ENCODE measurements around the gene TLE7. TPM values are rescaled to one million over a fixed set of nuclear protein-coding genes. Genes with fewer than 3 reads are reported as not detected.

TLE7 gene
- total and polyA plus RNA-seq, 2 of the 4 experiments (the other 2 are of a cell fraction) = not detected

DNA sequence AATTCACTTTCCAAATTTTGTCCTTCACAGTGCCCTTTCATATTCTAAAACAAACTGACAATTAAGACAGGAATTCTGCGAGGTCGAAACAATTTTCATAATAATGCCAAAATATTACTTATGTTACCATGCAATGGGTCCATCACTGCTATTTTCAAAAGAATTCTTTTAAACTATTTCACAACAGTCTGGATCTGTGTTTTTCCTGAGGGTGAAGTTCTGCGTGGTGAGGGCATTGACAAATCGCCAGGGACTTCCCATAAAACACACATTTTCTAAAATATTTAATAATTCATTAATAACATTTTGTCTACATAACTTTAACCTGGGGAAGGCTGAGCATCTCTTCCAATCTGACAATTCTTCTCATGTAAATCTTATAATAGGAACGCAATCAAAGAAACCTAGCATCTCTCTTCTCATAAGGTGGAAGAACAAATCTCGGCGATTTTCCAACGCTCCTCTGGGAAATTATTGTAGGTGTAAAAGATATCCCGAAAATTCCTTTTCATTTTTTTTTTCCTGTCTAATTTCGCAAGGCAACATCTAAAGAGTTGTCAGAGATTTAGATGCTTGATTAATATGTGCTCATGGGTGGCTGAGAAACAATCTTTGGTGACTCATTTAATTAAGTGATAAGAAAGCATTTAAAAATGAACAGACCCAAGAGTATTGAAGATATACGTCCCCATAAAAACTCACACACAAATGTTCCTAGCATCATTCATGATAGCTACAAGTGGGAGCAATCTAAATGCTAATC lies 41.9 kb downstream of the TLE7 start:
- Histone ChIP-seq H3K4me1 (ENCODE audit: control insufficient read depth, insufficient read depth, low read length) (no peaks in the 10 kb centered on the region), H3K4me3 (ENCODE audit: insufficient read depth, low read depth, low read length) (no peak overlapping the region), H3K79me1 (ENCODE audit: low read depth in 1 of 2, low read length in 2 of 2) (no peaks in the 10 kb centered on the region), H2AK5ac (ENCODE audit: low read depth, low read length) (no peak overlapping the region), H2BK15ac (ENCODE audit: low read depth, low read length) (no peak overlapping the region), H3K9me1 (ENCODE audit: insufficient read depth, low read length) (no peaks in the 10 kb centered on the region), H3K4me2 (ENCODE audit: low read depth, low read length) (no peak overlapping the region), H3K9me3 (ENCODE audit: control insufficient read depth, insufficient read depth, low read length) (no peaks in the 10 kb centered on the region), H2AK9ac (replicated peaks; ENCODE audit: low read depth, low read length, poor library complexity) (no peak overlapping the region), H2BK5ac (ENCODE audit: low read depth, low read length, poor library complexity, severe bottlenecking) (no peak overlapping the region), H3K27me3 (ENCODE audit: control insufficient read depth, insufficient read depth, low read length) (peaks cover 2% of the 10 kb centered on the region), H4K91ac (ENCODE audit: insufficient read depth, low read depth, low read length) (no peak overlapping the region), H3K18ac (ENCODE audit: low read depth, low read length) (no peak overlapping the region), H3K23ac (ENCODE audit: low read depth, low read length) (no peak overlapping the region), H3K14ac (replicated peaks; ENCODE audit: low read depth, low read length) (no peak overlapping the region), H4K20me1 (ENCODE audit: insufficient read depth, low read length) (no peaks in the 10 kb centered on the region), H4K5ac (ENCODE audit: low read depth, low read length) (no peak overlapping the region), H3K36me3 (ENCODE audit: control insufficient read depth, insufficient read depth, low read length) (no peaks in the 10 kb centered on the region), H4K8ac (ENCODE audit: low read depth in 2 of 2, low read length in 2 of 2) (no peak overlapping the region), H3K56ac (ENCODE audit: extremely low read depth, insufficient read depth, low read length) (no peak overlapping the region), H3K27ac (ENCODE audit: insufficient read depth, low read length) (no peak overlapping the region), H3K4ac (ENCODE audit: low read depth, low read length) (no peak overlapping the region), H2AFZ (replicated peaks; ENCODE audit: low read length, poor library complexity) (no peak overlapping the region), H2BK20ac (ENCODE audit: low read depth, low read length) (no peak overlapping the region), H2BK120ac (ENCODE audit: low read depth, low read length) (no peak overlapping the region), H3K9ac (ENCODE audit: low read depth, low read length) (no peak overlapping the region)
- ChIA-PET CTCF (no interaction called here), POLR2A (ENCODE audit: unreplicated experiment) (no interaction called here)
- no CpG with 5 or more reads among the region's 11 CpGs for WGBS, 2 experiments (ENCODE audit: extremely low coverage in 2 of 2, insufficient read length in 1 of 2)
- ATAC-seq (ENCODE audit: low read depth) (no peak), DNase-seq (no peak)
- TF ChIP-seq CHD1 (IDR thresholded peaks at IDR 0.05; ENCODE audit: low read depth, low read length) (no peak), NFE2L2 (IDR thresholded peaks at IDR 0.05; ENCODE audit: low read depth, low read length) (no peak), MXI1 (IDR thresholded peaks at IDR 0.05; ENCODE audit: borderline replicate concordance, low read depth, low read length) (no peak), FOS (IDR thresholded peaks at IDR 0.05; ENCODE audit: low read depth, low read length) (no peak), MAZ (IDR thresholded peaks at IDR 0.05; ENCODE audit: borderline replicate concordance, low read depth, low read length) (no peak), POLR2A (IDR thresholded peaks at IDR 0.05; ENCODE audit: low read depth, low read length) (no peak), CEBPB (IDR thresholded peaks at IDR 0.05; ENCODE audit: low read depth, low read length) (no peak)
- TF ChIP-seq, protein P1, sequence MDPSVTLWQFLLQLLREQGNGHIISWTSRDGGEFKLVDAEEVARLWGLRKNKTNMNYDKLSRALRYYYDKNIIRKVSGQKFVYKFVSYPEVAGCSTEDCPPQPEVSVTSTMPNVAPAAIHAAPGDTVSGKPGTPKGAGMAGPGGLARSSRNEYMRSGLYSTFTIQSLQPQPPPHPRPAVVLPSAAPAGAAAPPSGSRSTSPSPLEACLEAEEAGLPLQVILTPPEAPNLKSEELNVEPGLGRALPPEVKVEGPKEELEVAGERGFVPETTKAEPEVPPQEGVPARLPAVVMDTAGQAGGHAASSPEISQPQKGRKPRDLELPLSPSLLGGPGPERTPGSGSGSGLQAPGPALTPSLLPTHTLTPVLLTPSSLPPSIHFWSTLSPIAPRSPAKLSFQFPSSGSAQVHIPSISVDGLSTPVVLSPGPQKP (IDR thresholded peaks at IDR 0.05; ENCODE audit: borderline replicate concordance, low read depth, low read length) = no peak
- TF ChIP-seq, protein P2, sequence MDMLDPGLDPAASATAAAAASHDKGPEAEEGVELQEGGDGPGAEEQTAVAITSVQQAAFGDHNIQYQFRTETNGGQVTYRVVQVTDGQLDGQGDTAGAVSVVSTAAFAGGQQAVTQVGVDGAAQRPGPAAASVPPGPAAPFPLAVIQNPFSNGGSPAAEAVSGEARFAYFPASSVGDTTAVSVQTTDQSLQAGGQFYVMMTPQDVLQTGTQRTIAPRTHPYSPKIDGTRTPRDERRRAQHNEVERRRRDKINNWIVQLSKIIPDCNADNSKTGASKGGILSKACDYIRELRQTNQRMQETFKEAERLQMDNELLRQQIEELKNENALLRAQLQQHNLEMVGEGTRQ (IDR thresholded peaks at IDR 0.05; ENCODE audit: low read depth, low read length) = no peak
- intact Hi-C loops (cut with micrococcal nuclease) = no loop called here
- in situ Hi-C loops (cut with MboI; ENCODE audit: low sequenced_read_pairs) = no loop called here
- BruUV-seq (replicated peaks) = no TSS peak
- dilution Hi-C loops (cut with HindIII; ENCODE audit: low sequenced_read_pairs, unreplicated experiment) = no loop called here
